DOHH2 (cell line): ENCODE results near the gene THOC1.
A peak's percentile ranks its signal among the peaks of the same experiment; 100 is the strongest.

Experiments
- H3F3A ChIP-seq: fragments of 200-600 bp; sonication (generic), shearing (Covaris generic); 2 replicates; pipeline ENCODE4 v1.6.0; 2016; ENCODE audit warnings: antibody characterized with exemption, mild to moderate bottlenecking; ENCODE audit not compliant: control insufficient read depth, insufficient read depth
- H3K27ac ChIP-seq: fragments of 200-600 bp; sonication (generic); 2 replicates; pipeline ENCODE4 v1.5.1; 2014; ENCODE audit warnings: low read depth, mild to moderate bottlenecking, low read length, moderate library complexity
- H3K27me3 ChIP-seq: fragments of 200-600 bp; sonication (generic); 2 replicates; pipeline ENCODE4 v1.6.1; 2014; ENCODE audit warnings: mild to moderate bottlenecking, low read length, mixed read lengths; ENCODE audit not compliant: control insufficient read depth
- H3K36me3 ChIP-seq: fragments of 200-600 bp; sonication (generic); 2 replicates; pipeline ENCODE4 v1.6.1; 2014; ENCODE audit warnings: mild to moderate bottlenecking, low read length, moderate library complexity, mixed read lengths; ENCODE audit not compliant: control insufficient read depth
- H3K4me1 ChIP-seq: fragments of 200-600 bp; sonication (generic); 2 replicates; pipeline ENCODE4 v1.6.1; 2014; ENCODE audit warnings: mild to moderate bottlenecking, low read length, mixed read lengths; ENCODE audit not compliant: control insufficient read depth
- H3K4me2 ChIP-seq: fragments of 200-600 bp; sonication (generic); 2 replicates; pipeline ENCODE4 v1.6.0; 2014; ENCODE audit warnings: mild to moderate bottlenecking, low read length, moderate library complexity
- H3K4me3 ChIP-seq: fragments of 200-600 bp; sonication (generic); 2 replicates; pipeline ENCODE4 v1.5.1; 2014; ENCODE audit warnings: mild to moderate bottlenecking, low read length, mixed read lengths
- H3K79me2 ChIP-seq: fragments of 200-600 bp; sonication (generic); 2 replicates; pipeline ENCODE4 v1.6.1; 2014; ENCODE audit warnings: mild to moderate bottlenecking, low read length, mixed read lengths; ENCODE audit not compliant: control insufficient read depth
- H3K9me2 ChIP-seq: fragments of 200-600 bp; sonication (generic); replicated peaks from 2 replicates; pipeline ENCODE4 v1.6.1; 2014; ENCODE audit warnings: mild to moderate bottlenecking, low read length, mixed read lengths; ENCODE audit not compliant: control insufficient read depth
- H3K9me3 ChIP-seq: fragments of 200-600 bp; sonication (generic); 2 replicates; pipeline ENCODE4 v1.6.1; 2014; ENCODE audit warnings: antibody characterized with exemption, low read length, mixed read lengths; ENCODE audit not compliant: control insufficient read depth, insufficient read depth
- H4K20me1 ChIP-seq: fragments of 200-600 bp; sonication (generic); 2 replicates; pipeline ENCODE4 v1.6.0; 2014; ENCODE audit warnings: low read depth, mild to moderate bottlenecking, antibody characterized with exemption, low read length, moderate library complexity; ENCODE audit not compliant: control insufficient read depth, insufficient read depth
- CTCF ChIP-seq: fragments of 200-600 bp; sonication (generic); IDR thresholded peaks from one replicate; pipeline ENCODE4 v1.5.1; 2014; ENCODE audit warnings: antibody characterized with exemption, mild to moderate bottlenecking, low read depth, low read length; ENCODE audit not compliant: poor library complexity, severe bottlenecking
- EZH2phosphoT487 ChIP-seq: fragments of 200-600 bp; sonication (generic); IDR thresholded peaks from 2 replicates; pipeline ENCODE4 v1.6.1; 2017; ENCODE audit warnings: borderline replicate concordance, mild to moderate bottlenecking, antibody characterized with exemption, low read length, moderate library complexity, mixed read lengths

The THOC1 gene

GRCh38 chr18:272650-273049 is 4.8 kb upstream of the THOC1 start:
- H3K4me3 ChIP-seq = no peak overlapping the region
- no peaks in the 10 kb centered on the region for H3K9me3 ChIP-seq
- no peak overlapping the region for H3K27ac ChIP-seq
- H3F3A ChIP-seq = peaks cover 5% of the 10 kb centered on the region; the same call in 1 of the 2 replicates
- H3K4me1 ChIP-seq = peaks cover 14% of the 10 kb centered on the region
- no peak for TF ChIP-seq CTCF
- TF ChIP-seq EZH2phosphoT487 = no peak
- no peaks in the 10 kb centered on the region for H4K20me1 ChIP-seq
- no peaks in the 10 kb centered on the region for H3K9me2 ChIP-seq
- H3K4me2 ChIP-seq = no peak overlapping the region
- peaks cover 13% of the 10 kb centered on the region; the same call in 1 of the 2 replicates for H3K36me3 ChIP-seq
- H3K27me3 ChIP-seq = no peaks in the 10 kb centered on the region
- H3K79me2 ChIP-seq = peaks cover 27% of the 10 kb centered on the region

GRCh38 chr18:269480-270095 is 1.7 kb upstream of the THOC1 start:
- no peaks in the 10 kb centered on the region for H3K27me3 ChIP-seq
- H3K36me3 ChIP-seq = peaks cover 36% of the 10 kb centered on the region
- H3K79me2 ChIP-seq = peaks cover 56% of the 10 kb centered on the region
- TF ChIP-seq EZH2phosphoT487 (no peak), CTCF (no peak)
- H3K9me3 ChIP-seq = no peaks in the 10 kb centered on the region
- H3K4me2 ChIP-seq = peak overlapping the region; percentile 100
- H4K20me1 ChIP-seq = peaks cover 6% of the 10 kb centered on the region; the same call in 1 of the 2 replicates
- H3K4me1 ChIP-seq = peaks cover 32% of the 10 kb centered on the region
- H3F3A ChIP-seq = peaks cover 5% of the 10 kb centered on the region; the same call in 1 of the 2 replicates
- no peaks in the 10 kb centered on the region for H3K9me2 ChIP-seq
- no peak overlapping the region for H3K27ac ChIP-seq
- H3K4me3 ChIP-seq = peak overlapping the region; percentile 94

GRCh38 chr18:267380-267687 is 513 bp downstream of the THOC1 start:
- Histone ChIP-seq H3K9me2 (no peaks in the 10 kb centered on the region), H3F3A (peaks cover 5% of the 10 kb centered on the region; the same call in 1 of the 2 replicates), H3K4me2 (peak overlapping the region; percentile 100), H3K79me2 (peaks cover 60% of the 10 kb centered on the region), H4K20me1 (peaks cover 6% of the 10 kb centered on the region; the same call in 1 of the 2 replicates), H3K4me1 (peaks cover 32% of the 10 kb centered on the region), H3K27ac (peak overlapping the region; percentile 74), H3K27me3 (no peaks in the 10 kb centered on the region), H3K9me3 (no peaks in the 10 kb centered on the region), H3K4me3 (peak overlapping the region; percentile 94), H3K36me3 (peaks cover 56% of the 10 kb centered on the region)
- TF ChIP-seq CTCF (no peak), EZH2phosphoT487 (no peak)
